Measurements from ENCODE around the gene PPDPF. TPM values are rescaled to one million over a fixed set of nuclear protein-coding genes. Genes with fewer than 3 reads are reported as not detected.

PPDPF gene
- total and polyA plus RNA-seq, 2 donors (not counting 1 experiment from before 2014, with no cell fraction given): 93.5 to 162 TPM

GRCh38 chr20:63546256-63546955, 25.8 kb downstream of the PPDPF start:
- Mint-ChIP-seq H3K27ac (peak overlapping the region; percentile 46), H3K4me3 (no peak overlapping the region), H3K4me1 (peaks cover 65% of the 10 kb centered on the region), H3K27me3 (no peaks in the 10 kb centered on the region), H3K9me3 (ENCODE audit: insufficient read depth) (no peaks in the 10 kb centered on the region)
- ATAC-seq (ENCODE audit: low read depth): no peak
- no peak overlapping the region for H3K4me3 ChIP-seq (ENCODE audit: control extremely low read depth in 1 of 5, extremely low read depth in 1 of 5, insufficient read depth in 1 of 5, low read depth in 2 of 5, low read length in 4 of 5)
- H3K27me3 ChIP-seq (replicated peaks in 1 of 4; ENCODE audit: control extremely low read depth in 1 of 4, control insufficient read depth in 3 of 4, insufficient read depth in 4 of 4, low read length in 3 of 4): peaks cover 0 to 8% (median 1%) of the 10 kb centered on the region in 4 experiments
- intact Hi-C loops (cut with micrococcal nuclease): no loop called here
- H2AFZ ChIP-seq (ENCODE audit: insufficient read depth, low read depth, low read length, poor library complexity, severe bottlenecking): no peak overlapping the region
- no peak overlapping the region for H3K9ac ChIP-seq (ENCODE audit: low read length)
- WGBS (ENCODE audit: insufficient coverage): 89% methylated on average over 18 of the region's 20 CpGs
- DNase-seq: no peak
- CTCF ChIA-PET: interaction anchor here (1.0 to 1.9 kb wide), 2 partner anchors 8 to 78 kb away, joined by 3 to 8 read pairs; partner anchors contain the start of gene PTK6
- H3K79me2 ChIP-seq (ENCODE audit: control insufficient read depth, insufficient read depth, low read length): no peaks in the 10 kb centered on the region
- no peaks in the 10 kb centered on the region for H3K9me3 ChIP-seq (ENCODE audit: control extremely low read depth in 1 of 3, control insufficient read depth in 2 of 3, insufficient read depth in 1 of 3, low read length in 2 of 3)
- H3K4me1 ChIP-seq (ENCODE audit: control insufficient read depth in 2 of 2, insufficient read depth in 2 of 2, low read length in 2 of 2): peaks cover 44 to 75% of the 10 kb centered on the region in 2 donors
- TF ChIP-seq CTCF (IDR thresholded peaks at IDR 0.05): no peak
- no peak for TF ChIP-seq EZH2 (IDR thresholded peaks at IDR 0.05; ENCODE audit: borderline replicate concordance, insufficient read depth, low read depth, low read length, poor library complexity, severe bottlenecking)
- POLR2A ChIA-PET: interaction anchor here (0.6 kb wide), 1 partner anchor 138 kb away, joined by 3 read pairs; no protein-coding TSS in a partner anchor
- H3K27ac ChIP-seq (ENCODE audit: low read length in 2 of 2): no peak overlapping the region
- no peaks in the 10 kb centered on the region for H4K20me1 ChIP-seq (ENCODE audit: control insufficient read depth, insufficient read depth, low read length, poor library complexity, severe bottlenecking)
- H3K36me3 ChIP-seq (replicated peaks in 1 of 2; ENCODE audit: control extremely low read depth in 1 of 2, control insufficient read depth in 1 of 2, extremely low read depth in 1 of 2, insufficient read depth in 2 of 2, low read length in 1 of 2): no peaks in the 10 kb centered on the region
- peak overlapping the region; percentile 24 for H3K4me2 ChIP-seq (replicated peaks; ENCODE audit: low read depth, low read length, poor library complexity, severe bottlenecking)

All from B cell (primary cell).